ENCODE results near the gene GNE. TPM values are rescaled to one million over a fixed set of nuclear protein-coding genes. Genes with fewer than 3 reads are reported as not detected.

Gene GNE
- total RNA-seq, 1 donor from 2014 or later = 25.2 TPM

DNA sequence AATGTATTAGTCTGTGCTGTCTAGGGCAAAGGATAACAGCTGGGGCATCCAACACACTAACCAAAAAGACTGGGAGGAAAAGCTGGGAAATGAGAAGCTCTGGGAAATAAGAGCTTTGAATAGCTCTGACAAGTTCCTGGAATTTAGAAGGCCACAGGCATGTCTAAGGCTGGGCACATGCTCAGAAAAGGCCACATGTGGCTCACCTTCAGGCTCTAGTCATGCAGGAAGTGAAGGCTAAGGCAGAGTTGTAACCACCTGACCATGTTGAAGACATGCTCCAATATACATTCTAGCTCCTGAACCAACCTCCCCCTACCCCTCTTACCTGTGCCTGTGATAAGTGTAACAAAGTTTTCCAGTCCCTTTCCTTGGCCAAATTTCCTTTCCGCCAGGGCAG lies 35.8 kb downstream of the GNE start:
- Histone ChIP-seq H3K79me2 (ENCODE audit: low read depth) (no peaks in the 10 kb centered on the region), H3K4me3 (no peak overlapping the region), H3K4me2 (no peak overlapping the region), H3K9ac (no peak overlapping the region), H3K9me3 (ENCODE audit: low read depth) (no peaks in the 10 kb centered on the region), H2AFZ (replicated peaks) (no peak overlapping the region), H4K20me1 (ENCODE audit: low read depth) (no peaks in the 10 kb centered on the region), H3K4me1 (no peaks in the 10 kb centered on the region), H3K27ac (no peak overlapping the region), H3K36me3 (peaks cover 25% of the 10 kb centered on the region), H3F3A (ENCODE audit: low read depth) (no peaks in the 10 kb centered on the region), H3K27me3 (no peaks in the 10 kb centered on the region)
- no peak for DNase-seq (ENCODE audit: low spot score)
- Mint-ChIP-seq H3K4me3 (no peak overlapping the region), H3K9me3 (peaks cover 3% of the 10 kb centered on the region), H3K27me3 (ENCODE audit: insufficient read depth, low read depth) (no peaks in the 10 kb centered on the region), H3K27ac (no peak overlapping the region), H3K36me3 (peaks cover 48% of the 10 kb centered on the region), H3K4me1 (no peaks in the 10 kb centered on the region)
- no peak for TF ChIP-seq EZH2phosphoT487 (IDR thresholded peaks at IDR 0.05)
- TF ChIP-seq EZH2 (IDR thresholded peaks at IDR 0.05) = no peak
- TF ChIP-seq, protein P1, sequence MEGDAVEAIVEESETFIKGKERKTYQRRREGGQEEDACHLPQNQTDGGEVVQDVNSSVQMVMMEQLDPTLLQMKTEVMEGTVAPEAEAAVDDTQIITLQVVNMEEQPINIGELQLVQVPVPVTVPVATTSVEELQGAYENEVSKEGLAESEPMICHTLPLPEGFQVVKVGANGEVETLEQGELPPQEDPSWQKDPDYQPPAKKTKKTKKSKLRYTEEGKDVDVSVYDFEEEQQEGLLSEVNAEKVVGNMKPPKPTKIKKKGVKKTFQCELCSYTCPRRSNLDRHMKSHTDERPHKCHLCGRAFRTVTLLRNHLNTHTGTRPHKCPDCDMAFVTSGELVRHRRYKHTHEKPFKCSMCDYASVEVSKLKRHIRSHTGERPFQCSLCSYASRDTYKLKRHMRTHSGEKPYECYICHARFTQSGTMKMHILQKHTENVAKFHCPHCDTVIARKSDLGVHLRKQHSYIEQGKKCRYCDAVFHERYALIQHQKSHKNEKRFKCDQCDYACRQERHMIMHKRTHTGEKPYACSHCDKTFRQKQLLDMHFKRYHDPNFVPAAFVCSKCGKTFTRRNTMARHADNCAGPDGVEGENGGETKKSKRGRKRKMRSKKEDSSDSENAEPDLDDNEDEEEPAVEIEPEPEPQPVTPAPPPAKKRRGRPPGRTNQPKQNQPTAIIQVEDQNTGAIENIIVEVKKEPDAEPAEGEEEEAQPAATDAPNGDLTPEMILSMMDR (IDR thresholded peaks at IDR 0.05) = no peak

DNA sequence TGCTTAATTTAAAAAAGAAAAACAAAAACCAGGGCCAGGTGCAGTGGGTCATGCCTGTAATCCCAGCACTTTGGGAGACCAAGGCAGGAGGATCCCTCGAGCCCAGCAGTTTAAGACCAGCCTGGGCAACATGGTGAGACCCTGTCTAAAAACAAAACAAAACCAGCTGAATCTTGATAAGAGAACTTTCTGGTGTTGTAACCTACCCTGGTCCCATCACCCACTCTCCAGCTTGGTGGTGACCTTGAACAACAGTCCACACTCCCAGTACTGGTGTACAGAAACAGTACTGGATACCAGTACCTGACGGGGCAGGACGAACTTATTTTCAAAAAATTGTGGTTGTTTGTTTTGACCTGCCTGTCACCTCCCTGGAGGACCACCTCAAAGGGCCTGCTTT lies 36.6 kb downstream of the GNE start:
- no peak overlapping the region for H2AFZ ChIP-seq (replicated peaks)
- peaks cover 19% of the 10 kb centered on the region for H3K36me3 ChIP-seq
- peaks cover 3% of the 10 kb centered on the region for H3K9me3 Mint-ChIP-seq
- H3K27me3 Mint-ChIP-seq (ENCODE audit: insufficient read depth, low read depth) = no peaks in the 10 kb centered on the region
- no peak overlapping the region for H3K4me3 ChIP-seq
- no peak for DNase-seq (ENCODE audit: low spot score)
- H3K36me3 Mint-ChIP-seq = peaks cover 47% of the 10 kb centered on the region
- H4K20me1 ChIP-seq (ENCODE audit: low read depth) = peaks cover 4% of the 10 kb centered on the region
- peaks cover 2% of the 10 kb centered on the region for H3F3A ChIP-seq (ENCODE audit: low read depth)
- H3K9ac ChIP-seq = no peak overlapping the region
- H3K4me3 Mint-ChIP-seq = no peak overlapping the region
- no peaks in the 10 kb centered on the region for H3K4me1 ChIP-seq
- no peak overlapping the region for H3K4me2 ChIP-seq
- TF ChIP-seq EZH2 (IDR thresholded peaks at IDR 0.05) = no peak
- TF ChIP-seq EZH2phosphoT487 (IDR thresholded peaks at IDR 0.05) = no peak
- TF ChIP-seq, protein P1 (IDR thresholded peaks at IDR 0.05) = no peak
- no peaks in the 10 kb centered on the region for H3K27me3 ChIP-seq
- no peak overlapping the region for H3K27ac ChIP-seq
- no peaks in the 10 kb centered on the region for H3K79me2 ChIP-seq (ENCODE audit: low read depth)
- H3K4me1 Mint-ChIP-seq = no peaks in the 10 kb centered on the region
- no peaks in the 10 kb centered on the region for H3K9me3 ChIP-seq (ENCODE audit: low read depth)
- H3K27ac Mint-ChIP-seq = no peak overlapping the region

- peaks cover 27% of the 10 kb centered on the region for H4K20me1 ChIP-seq (ENCODE audit: low read depth)
- no peaks in the 10 kb centered on the region for H3K4me1 ChIP-seq
- H3K36me3 ChIP-seq = peaks cover 10% of the 10 kb centered on the region
- no peak for DNase-seq (ENCODE audit: low spot score)
- Mint-ChIP-seq H3K27ac (no peak overlapping the region), H3K4me1 (no peaks in the 10 kb centered on the region), H3K4me3 (no peak overlapping the region), H3K36me3 (peaks cover 41% of the 10 kb centered on the region), H3K27me3 (ENCODE audit: insufficient read depth, low read depth) (no peaks in the 10 kb centered on the region), H3K9me3 (peaks cover 3% of the 10 kb centered on the region)
- H3K4me3 ChIP-seq = no peak overlapping the region
- no peaks in the 10 kb centered on the region for H3K27me3 ChIP-seq
- TF ChIP-seq EZH2phosphoT487 (IDR thresholded peaks at IDR 0.05) (no peak), EZH2 (IDR thresholded peaks at IDR 0.05) (no peak)
- TF ChIP-seq, protein P1 (IDR thresholded peaks at IDR 0.05) = no peak
- no peak overlapping the region for H2AFZ ChIP-seq (replicated peaks)
- H3K4me2 ChIP-seq = no peak overlapping the region
- H3K9me3 ChIP-seq (ENCODE audit: low read depth) = no peaks in the 10 kb centered on the region
- no peak overlapping the region for H3K9ac ChIP-seq
- peaks cover 2% of the 10 kb centered on the region for H3F3A ChIP-seq (ENCODE audit: low read depth)
- no peak overlapping the region for H3K27ac ChIP-seq
- H3K79me2 ChIP-seq (ENCODE audit: low read depth) = peaks cover 8% of the 10 kb centered on the region
These were observed 39.8 kb downstream of the GNE start for GRCh38 chr9:36218411-36218901.

All from neural progenitor cell (in vitro differentiated cells).